GM21619 (cell line): ENCODE results near the gene SERPINB1.
"Not testable (repeated sequence)": the region's sequence is repeated elsewhere in the genome, so short reads cannot be mapped to it uniquely, and the experiment has no call there.

Experiments
- ATAC-seq: cut with Tn5 transposase; IDR thresholded peaks from one replicate; pipeline ENCODE4 v1.9.1; 2021; ENCODE audit not compliant: unreplicated experiment

SERPINB1 gene

DNA sequence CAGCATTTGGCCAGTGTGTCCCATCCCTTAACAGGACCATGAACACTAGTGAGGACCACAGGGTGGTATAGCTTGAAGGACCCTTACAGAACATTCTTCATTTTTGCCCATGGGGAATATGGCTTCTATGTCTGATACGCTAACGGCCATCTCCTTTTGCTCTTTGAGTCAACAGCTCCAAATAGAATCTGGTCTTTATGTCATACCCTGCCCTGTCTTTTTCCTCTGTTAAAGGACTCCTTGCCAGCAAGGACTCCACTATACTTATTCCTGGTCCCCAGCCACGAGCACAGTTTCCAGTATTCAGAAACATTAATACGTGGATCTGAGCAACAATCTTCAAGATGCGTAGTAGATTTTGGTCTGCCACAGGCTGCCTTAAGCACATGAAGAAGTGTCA lies 22.5 kb downstream of the SERPINB1 start:
- no peak for ATAC-seq

DNA sequence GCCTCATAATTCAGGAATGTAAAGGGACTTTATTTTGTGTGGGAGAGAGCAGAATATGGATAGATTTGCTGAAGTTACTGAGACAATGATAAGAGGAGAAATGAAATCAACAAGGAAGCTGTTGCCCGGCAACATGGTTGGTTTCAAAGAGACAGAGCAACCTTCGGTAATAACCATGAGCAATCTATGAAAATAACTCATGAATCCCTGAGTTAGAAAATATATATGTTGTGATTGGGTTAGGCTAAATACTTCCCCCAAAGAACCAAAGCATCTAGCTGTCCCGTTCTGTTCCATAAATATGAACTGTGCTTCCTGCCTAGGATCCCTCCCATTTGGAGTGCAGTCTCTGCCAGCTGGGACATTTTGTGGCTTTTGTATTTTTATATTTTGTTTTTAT lies 23.1 kb downstream of the SERPINB1 start:
- ATAC-seq = no peak

DNA sequence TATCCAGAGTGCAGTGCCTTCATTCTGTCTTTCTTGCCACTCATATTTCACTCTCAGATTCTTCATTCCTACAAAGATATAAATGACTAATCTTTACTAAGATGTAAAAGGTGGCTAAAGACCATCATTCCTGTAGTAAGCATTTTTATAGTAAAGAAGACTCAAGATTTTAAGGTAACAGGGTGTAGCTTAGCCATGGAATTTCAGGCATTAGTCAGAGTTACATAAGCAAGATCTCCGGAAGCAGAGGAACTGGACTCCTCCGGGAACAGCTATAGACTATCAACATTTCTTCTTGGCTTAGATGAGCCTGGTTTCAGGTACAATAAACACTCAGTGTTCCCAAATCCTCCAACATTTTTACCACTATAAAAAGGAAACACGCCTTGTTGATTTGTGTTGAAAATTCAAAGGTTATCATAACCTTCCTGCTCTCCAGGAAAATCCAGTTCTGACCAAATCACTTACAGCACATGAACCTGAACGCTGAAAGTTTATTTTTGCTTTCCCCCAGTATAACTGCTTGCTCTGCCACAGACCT lies 23.7 kb downstream of the SERPINB1 start:
- no peak for ATAC-seq

DNA sequence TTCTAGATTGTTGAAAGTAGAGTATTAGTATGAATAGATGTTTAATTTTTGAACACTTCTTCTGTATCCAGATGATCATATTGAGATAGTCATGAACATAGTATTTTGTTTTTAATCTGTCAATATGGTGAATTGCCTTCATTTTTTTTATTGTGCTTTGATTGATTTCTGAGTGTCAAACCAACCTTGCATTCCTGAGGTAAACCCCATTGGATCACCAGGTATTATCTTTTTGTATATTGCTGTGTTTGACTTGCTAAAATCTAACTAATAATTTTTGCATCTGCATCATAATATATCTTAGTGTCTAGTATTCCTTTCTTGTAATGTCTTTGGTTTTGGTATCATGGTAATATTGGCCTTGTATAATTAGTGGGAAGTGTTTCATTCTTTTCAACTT lies 25.5 kb downstream of the SERPINB1 start:
- no peak for ATAC-seq

DNA sequence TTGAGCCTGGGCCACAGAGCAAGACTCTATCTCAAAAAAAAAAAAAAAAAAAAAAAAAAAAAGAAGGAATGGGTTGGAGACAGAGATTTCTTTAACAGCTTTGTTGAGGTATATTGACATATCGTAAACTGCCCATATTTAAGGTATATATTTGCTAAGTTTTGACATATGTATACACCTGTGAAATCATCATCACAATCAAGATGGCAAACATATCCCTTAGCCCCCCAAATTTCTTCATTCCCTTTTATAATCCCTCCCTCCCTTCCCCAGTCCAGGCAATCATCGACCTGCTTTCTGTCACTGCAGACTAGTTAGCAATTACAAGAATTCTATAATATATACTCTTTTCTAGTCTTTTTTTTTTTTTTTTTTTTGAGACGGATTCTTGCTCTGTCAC lies 29.0 kb downstream of the SERPINB1 start:
- ATAC-seq = no peak

DNA sequence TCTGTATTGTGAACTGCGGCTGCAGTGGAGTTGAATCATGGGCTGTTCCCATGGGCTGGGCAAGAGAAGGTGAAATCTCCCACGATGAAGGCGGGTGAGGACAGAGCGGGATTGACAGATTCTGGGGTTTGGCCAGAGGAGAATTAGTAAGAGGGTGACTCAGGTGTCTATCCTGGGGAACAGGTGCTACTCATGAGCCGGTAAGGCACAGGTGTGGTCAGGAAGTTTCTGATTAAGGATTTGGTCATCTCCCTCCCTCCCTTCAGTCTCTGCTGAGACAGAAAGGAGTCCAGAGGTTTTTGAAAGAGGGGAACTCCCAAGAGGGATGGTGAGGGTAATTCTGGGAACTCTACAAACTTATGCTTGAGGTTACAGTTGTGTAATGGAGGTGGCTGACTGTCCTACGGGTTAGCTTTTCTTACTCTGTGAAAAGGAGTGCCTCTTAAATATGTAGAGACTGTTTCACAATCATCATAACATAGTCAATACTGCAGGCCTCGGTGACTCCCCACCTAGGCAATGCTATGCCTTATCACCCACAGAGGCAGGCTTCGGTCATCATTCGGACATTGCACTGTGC lies 31.5 kb downstream of the SERPINB1 start:
- no peak for ATAC-seq

DNA sequence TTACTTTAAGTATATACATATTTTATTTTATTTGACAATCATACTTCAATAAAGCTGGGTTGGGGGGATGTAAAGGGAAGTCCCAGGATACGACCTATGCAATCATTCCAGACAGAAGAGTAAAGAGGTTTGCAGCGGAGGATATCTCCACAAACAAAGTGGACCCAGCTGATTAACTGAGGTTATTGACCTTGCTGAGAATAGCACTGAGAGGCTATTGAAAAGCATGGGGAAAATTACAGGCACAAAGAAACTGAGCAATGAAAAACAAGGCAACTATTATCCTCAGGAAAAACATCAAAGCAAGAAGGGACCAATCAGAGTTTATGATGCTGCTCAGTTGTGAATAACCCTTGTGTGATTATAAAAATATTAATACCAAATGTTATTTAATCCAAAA lies 32.6 kb downstream of the SERPINB1 start:
- ATAC-seq = no peak

DNA sequence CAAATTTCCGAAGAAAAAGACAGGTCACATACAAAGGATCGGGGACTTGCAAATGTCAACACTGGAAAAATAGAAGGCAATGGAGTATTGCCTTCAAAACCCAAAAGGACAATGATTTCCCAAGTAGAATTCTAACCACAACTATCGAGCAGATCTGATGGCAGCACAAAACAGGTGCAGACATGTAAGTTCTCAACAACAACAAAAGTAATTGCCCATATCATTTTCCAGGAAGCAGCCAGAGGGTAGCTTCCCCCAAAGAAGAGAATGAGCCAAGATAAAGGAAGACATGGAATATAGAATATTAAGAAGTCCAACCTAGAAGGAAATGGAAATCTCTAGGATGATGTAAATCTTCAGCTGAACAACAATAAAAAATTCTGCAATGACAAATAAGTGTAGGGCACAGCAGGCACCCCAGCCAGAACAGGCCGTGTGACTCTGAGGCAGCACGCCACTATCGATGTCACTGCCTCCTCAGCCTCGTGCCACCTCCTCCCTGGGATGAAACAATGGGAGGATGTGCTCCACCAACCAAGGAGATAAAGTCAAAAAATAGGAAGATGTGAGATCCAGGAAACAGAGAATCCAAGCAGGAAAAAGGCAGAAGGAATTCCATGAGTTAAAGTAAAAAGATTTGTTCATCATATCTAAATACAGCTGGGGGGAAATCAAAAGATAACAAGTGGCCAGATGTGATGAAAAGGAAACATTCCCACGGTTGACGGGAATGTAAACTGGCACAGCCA lies 34.1 kb downstream of the SERPINB1 start:
- no peak for ATAC-seq

DNA sequence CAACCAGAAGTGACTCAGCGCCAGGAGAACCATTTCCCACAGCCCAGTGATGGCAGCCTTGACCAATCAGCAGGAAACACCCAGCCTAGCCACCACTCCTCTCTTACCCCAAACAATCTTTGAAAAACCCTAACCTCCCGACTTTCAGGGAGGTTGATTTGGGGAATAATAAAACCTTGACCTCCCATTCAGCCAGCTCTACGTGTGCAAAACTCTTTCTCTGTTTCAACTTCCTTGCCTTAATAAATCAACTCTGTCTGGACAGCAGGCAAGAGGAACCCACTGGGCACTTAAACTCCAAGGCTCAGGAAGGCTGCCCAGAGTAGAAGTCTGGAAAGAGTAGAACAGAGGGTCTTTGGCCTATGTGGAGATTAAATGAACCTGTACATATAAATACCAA lies 35.0 kb downstream of the SERPINB1 start:
- ATAC-seq = no peak

DNA sequence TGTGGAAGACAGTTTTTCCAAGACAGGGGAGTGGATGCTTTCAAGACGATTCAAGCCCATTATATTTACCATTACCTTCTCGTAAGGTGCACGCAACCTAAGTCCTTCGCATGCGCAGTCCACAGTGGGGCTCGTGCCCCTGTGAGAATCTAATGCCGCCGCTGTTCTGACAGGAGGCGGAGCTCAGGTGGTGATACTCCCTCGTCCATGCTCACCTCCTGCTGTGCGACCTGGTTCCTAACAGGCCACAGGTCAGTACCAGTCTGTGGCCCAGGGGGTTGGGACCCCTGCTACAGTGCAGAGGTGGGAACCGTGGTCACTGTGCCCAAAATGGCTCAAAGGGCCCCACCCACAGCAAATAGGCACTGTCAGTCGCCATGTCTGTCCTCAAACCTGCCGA lies 36.6 kb downstream of the SERPINB1 start:
- ATAC-seq = no peak

DNA sequence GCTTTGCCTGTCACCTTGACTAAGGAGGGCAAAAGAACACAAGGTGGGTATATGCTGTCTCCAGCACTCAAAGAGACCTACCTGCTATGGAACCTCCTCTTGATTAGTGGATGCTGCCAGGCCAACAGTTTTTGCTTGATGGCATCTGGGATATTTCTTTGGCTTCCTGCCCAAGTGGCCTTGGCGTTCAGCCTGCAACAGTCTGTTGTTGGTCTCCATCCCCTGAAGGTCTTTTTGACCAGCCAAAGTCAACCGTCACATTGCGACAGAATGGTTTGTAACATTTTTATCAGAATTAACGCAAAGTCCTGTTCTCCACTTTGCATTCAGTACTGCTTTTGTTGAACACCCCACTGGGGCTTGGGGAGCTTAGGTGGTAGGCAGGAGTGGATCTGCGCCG lies 37.1 kb downstream of the SERPINB1 start:
- no peak for ATAC-seq

DNA sequence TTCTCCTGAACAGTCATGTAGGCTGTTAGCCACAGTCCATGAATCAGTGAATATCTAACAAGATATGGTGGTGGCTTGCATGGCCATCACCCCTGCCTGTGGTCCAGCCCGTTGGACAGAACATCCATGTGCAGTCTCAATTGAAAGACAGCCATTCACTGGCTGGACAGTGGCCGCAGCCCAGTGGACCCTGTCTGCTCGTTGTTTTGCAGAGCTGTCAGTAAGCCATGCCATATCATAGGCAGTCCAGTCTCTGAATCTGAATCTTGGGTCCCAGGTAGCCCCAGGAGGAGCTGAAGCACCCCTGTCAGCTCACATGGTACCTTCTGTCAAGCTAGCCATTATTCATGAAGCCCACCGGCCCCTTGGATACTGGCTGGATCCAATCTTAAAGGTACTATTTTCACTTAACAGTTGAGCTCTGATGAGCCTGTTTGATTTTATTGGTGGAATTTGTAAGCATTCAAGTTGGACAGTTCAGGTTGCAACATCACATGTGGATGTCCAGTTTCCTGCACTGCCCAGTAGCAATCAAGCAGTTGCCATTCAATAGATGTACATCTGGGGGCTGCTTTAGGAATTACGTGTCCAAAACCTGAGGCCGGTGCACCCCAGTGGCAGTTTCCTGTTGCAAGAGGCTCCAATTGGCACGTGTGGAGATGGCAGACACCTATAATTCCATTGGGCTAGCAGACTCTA lies 37.8 kb downstream of the SERPINB1 start:
- ATAC-seq = no peak

DNA sequence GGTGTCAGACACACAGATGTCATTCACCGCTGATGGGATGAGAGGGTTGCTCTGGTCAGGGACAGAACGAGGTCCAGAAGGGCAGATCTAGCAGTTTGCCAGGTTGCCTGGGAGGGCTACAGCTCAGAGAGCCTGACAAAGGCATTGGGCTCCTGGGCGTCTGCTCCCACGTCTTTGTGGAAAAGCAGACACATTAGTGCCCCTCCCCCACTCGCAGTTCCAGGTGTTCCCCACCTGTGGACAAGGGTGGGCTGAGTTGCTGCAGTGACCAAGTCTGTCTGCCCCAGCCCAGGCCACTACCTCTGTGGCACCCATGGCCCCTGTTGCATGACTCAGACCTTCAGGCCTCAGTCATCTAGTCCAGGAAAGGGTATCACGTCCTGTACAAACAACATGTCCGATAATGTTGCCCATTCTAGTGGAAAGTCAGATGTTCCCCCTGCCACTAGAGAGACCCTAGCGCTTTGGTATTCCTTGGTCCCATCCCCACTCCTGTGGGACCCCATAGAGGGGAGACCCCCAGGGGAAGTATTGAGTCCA lies 39.1 kb downstream of the SERPINB1 start:
- ATAC-seq = no peak

DNA sequence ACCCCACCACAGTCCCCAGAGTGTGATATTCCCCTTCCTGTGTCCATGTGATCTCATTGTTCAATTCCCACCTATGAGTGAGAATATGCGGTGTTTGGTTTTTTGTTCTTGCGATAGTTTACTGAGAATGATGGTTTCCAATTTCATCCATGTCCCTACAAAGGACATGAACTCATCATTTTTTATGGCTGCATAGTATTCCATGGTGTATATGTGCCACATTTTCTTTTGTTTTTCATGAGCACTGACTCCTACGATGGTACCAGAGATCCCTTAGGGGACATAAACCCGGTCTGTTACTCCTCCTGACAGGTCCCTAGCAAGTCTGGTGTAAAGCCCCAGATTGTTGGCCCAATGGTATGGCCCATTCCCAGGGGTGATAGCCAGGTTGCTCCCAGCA lies 40.0 kb downstream of the SERPINB1 start:
- ATAC-seq = not testable (repeated sequence)

DNA sequence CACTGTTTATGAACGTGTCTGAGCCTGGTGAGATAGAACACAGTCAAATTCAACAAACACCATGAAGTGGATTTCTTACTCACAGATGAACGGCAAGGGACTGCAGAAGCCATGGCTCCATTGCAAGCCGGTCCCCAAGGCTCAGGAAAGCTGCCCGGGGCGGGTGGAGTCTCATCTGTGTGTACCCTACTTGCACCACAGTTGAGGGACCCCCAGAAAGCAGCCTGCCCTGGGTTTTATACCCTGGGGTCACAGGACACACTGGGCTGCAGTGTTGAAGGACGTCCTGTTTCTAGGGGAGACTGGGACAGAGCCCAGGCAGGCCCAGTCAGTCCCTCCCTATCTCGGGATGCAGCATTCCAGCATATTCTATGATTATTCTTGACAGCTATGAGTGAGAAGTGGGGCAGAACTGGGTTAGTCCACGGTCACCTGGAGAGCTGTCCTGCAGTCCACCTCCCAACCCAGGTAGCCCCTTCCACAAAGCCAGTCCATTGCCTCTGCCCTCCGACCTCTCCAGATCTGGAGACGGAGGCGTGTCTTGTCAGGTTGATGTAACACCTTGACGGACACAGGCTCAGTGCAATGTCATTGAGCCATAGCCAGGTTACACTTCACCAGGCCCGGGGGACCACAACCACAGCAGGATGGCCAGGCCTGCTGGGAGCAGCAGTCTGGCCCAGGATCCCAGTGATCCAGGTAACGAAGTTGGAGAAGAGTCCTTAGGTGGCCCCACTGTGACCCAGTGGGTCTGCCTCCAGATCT lies 40.9 kb downstream of the SERPINB1 start:
- no peak for ATAC-seq

DNA sequence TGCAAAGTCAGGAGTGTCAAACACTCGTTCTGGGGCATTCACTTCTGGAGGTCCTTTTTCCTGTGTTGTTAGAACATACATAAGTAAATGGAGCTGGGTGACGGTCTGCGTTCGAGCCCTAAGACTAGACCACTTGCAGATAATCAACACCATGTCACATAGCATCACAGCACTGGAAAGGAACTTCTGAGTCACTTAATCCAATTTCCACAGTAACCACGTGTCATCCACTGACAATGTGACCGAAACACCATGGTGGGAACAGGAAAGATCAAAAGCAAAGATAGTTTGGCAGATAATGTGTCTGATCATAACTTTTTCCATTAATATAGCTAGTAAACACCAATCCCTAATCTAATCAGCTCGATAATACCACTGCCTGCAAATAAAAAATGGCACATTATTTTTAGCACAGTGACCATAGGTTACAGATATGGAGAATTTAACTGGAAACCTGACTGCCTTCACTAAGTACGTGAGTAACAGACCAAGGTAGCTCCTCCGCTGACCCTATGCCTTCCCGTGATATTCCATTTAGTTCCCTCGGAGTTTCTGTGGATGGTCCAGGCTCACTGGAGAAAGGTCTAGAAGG lies 41.6 kb downstream of the SERPINB1 start:
- ATAC-seq = no peak

DNA sequence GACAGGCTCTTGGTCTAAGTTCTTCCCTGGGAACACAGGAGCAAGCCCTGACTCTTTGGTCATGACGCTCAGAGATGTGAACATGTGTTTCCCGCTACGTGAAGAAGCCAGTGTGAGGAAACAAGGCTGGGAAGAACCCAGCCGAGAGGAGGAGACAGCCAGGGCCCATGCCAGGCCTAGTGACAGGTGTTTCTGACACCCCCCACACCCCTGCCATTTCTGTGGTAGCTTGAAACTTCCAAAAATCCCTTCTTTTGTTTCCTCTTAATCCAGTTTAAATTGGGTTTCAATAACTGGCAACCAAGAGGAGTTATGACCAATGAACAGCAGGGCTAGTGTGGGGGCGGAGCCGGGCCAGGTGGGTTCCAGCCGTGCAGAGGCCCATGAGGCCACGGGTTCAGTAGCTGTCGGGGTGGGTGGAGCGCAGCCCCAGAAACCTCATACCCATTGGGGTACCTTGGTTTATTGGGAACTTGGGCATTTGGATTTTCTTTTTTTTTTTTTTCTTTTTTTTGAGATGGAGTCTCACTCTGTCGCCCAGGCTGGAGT lies 43.0 kb downstream of the SERPINB1 start:
- no peak for ATAC-seq

DNA sequence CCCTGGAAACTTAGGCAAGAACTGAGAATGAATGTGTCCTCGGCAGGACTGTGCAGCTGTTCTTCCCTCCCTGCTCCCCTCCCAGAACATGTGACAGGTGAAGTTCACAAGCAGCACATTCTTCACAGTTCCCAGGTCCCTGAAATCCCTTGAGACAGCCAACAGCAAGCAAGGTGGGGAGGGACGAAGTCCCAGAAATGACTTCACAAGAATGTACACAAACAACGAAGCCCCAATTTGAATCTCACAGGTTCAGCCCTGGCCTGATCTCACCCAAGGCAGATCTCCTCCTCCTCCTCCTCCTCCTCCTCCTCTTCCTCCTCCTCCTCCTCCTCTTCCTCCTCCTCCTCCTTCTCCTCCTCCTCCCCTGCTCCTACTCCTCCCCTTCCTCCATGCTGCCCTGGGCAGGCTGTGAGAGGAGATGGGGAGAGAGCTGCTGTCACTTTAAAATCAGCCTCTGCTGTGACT lies 44.1 kb downstream of the SERPINB1 start:
- ATAC-seq = no peak

DNA sequence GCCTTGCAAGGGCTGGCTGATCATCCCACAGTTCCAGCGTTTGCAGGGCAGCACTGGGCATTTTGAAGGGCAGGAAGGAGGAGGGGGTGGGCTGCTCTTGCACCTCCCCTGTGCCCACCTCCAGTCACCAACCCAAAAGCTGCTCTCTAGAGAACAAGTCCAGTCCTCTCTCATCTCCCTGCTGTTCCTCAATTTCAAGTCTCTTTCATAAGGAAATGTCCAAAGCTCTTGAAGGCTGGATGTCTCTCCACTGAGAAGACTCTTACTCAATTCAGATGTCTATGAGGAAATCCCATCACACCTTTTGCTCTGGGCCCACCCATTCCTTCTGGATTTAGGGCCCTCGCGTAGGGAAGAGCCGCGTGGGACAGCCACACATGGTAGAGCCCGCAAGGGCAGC lies 44.8 kb downstream of the SERPINB1 start:
- ATAC-seq = no peak

DNA sequence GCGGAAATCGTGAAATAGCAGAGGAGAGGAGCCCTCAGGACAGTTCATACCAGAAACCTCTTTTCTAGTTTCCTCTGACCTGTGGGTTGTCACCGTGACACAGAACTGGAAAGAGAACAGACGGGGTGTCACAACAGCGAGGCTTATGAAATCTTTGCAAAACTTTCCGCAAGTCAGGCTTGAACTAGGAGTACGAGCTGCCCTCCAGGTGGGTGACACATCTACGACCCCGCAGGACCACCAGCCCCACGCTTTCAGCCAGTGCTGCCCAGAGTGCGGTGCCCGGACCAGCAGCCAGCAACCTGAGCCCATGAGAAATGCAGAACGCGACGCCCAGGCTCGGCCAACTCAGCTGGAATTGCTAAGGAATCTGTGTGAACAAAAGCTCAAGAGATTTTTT lies 45.7 kb downstream of the SERPINB1 start:
- ATAC-seq = no peak
